Kidney epithelial cell (primary cell): ENCODE data around the gene XAB2. TPM values are rescaled to one million over a fixed set of nuclear protein-coding genes. Genes with fewer than 3 reads are reported as not detected.

Experiments used
- DNase-seq: peaks from one replicate; pipeline ENCODE4 v3.0.0-alpha.2; 2010; ENCODE audit warnings: low read depth
- H3K27me3 ChIP-seq: 2 replicates; pipeline ENCODE4 v1.6.0; 2011; ENCODE audit warnings: low read length; ENCODE audit not compliant: control insufficient read depth, insufficient read depth
- H3K36me3 ChIP-seq: 2 replicates; pipeline ENCODE4 v1.5.1; 2011; ENCODE audit warnings: low read length; ENCODE audit not compliant: control insufficient read depth, insufficient read depth
- H3K4me3 ChIP-seq: 2 replicates; pipeline ENCODE4 v1.5.1; 2011; ENCODE audit warnings: low read depth, mild to moderate bottlenecking, control low read depth, low read length
- CTCF ChIP-seq: IDR thresholded peaks from 2 replicates; pipeline ENCODE4 v1.5.1; 2011; ENCODE audit warnings: mild to moderate bottlenecking, moderate library complexity, low read length, control low read depth, inconsistent platforms; ENCODE audit not compliant: insufficient read depth, poor library complexity, severe bottlenecking
- total RNA-seq: library from RNA; depleted of rRNA; stranded (reverse); fragments of >200 nt; gene quantifications from 2 replicates; pipeline ENCODE4 v1.2.3, GENCODE V29; 2015

XAB2 gene
- total RNA-seq, 1 donor from 2014 or later = 48.1 TPM

GRCh38 chr19:7614859-7615741 is 14.2 kb downstream of the XAB2 start:
- H3K36me3 ChIP-seq = no peaks in the 10 kb centered on the region
- no peak overlapping the region for H3K4me3 ChIP-seq
- H3K27me3 ChIP-seq = no peaks in the 10 kb centered on the region
- no peak for TF ChIP-seq CTCF
- DNase-seq = no peak

GRCh38 chr19:7612282-7613274 is 16.8 kb downstream of the XAB2 start:
- DNase-seq = no peak
- Histone ChIP-seq H3K27me3 (no peaks in the 10 kb centered on the region), H3K36me3 (no peaks in the 10 kb centered on the region), H3K4me3 (no peak overlapping the region)
- no peak for TF ChIP-seq CTCF

GRCh38 chr19:7611541-7612279 is 17.6 kb downstream of the XAB2 start:
- no peak overlapping the region for H3K4me3 ChIP-seq

GRCh38 chr19:7610491-7611240 is 18.7 kb downstream of the XAB2 start:
- no peak for DNase-seq
- Histone ChIP-seq H3K4me3 (no peak overlapping the region), H3K27me3 (no peaks in the 10 kb centered on the region), H3K36me3 (no peaks in the 10 kb centered on the region)
- TF ChIP-seq CTCF = no peak

More at GRCh38 chr19:7611541-7612279, 17.6 kb downstream of the XAB2 start:
- Histone ChIP-seq H3K36me3 (no peaks in the 10 kb centered on the region), H3K27me3 (no peaks in the 10 kb centered on the region)
- no peak for DNase-seq
- TF ChIP-seq CTCF = no peak

GRCh38 chr19:7607874-7608560 is 21.3 kb downstream of the XAB2 start:
- H3K4me3 ChIP-seq = no peak overlapping the region
- TF ChIP-seq CTCF = no peak
- no peaks in the 10 kb centered on the region for H3K27me3 ChIP-seq
- H3K36me3 ChIP-seq = no peaks in the 10 kb centered on the region
- no peak for DNase-seq
